HepG2 (cell line): ENCODE data around the gene ZNF845. TPM values are rescaled to one million over a fixed set of nuclear protein-coding genes. Genes with fewer than 3 reads are reported as not detected.
"Not testable (repeated sequence)": the region's sequence is repeated elsewhere in the genome, so short reads cannot be mapped to it uniquely, and the experiment has no call there.

Experiments
- ATAC-seq: fragments of 200-7000 bp; cut with Tn5 transposase; 3 replicates; pipeline ENCODE4 v1.9.1; 2020; ENCODE audit warnings: mild to moderate bottlenecking, moderate library complexity
- BruUV-seq: library from RNA; stranded (reverse); fragments of 400-500 nt; replicated peaks from 2 replicates; lab custom pipeline; 2021; lab: Mats Ljungman, UMichigan
- CTCF ChIA-PET: fragments of 300-600 bp; formaldehyde crosslinking; extraction: SDS; loops from one replicate; lab custom pipeline; 2021; ENCODE audit warnings: low total read pairs, inconsistent platforms, low intra/inter-chr PET ratio; lab: Yijun Ruan, JAX
- POLR2A ChIA-PET: fragments of 350-600 bp; sonication (Branson Sonifier 250); formaldehyde crosslinking; loops from one replicate; lab custom pipeline; 2020; ENCODE audit warnings: antibody characterized with exemption, inconsistent platforms; lab: Yijun Ruan, JAX
- DNase-seq: peaks from one replicate; pipeline ENCODE4 v3.0.0-alpha.2; 2015; ENCODE audit warnings: low spot score
- FAIRE-seq: peaks from 3 replicates; lab custom pipeline; 2011; peaks lifted over from hg19 to GRCh38; lab: Jason Lieb, UNC
- H2AFZ ChIP-seq: one replicate; pipeline ENCODE4 v1.6.1; 2011; ENCODE audit warnings: low read length, inconsistent platforms
- H3K27ac ChIP-seq: fragments of 300-600 bp; 3 replicates; pipeline ENCODE4 v1.8.0; 2011; ENCODE audit warnings: mixed run types, mild to moderate bottlenecking, mixed read lengths, low read length, inconsistent platforms; ENCODE audit not compliant: insufficient read depth; ENCODE audit errors: extremely low read length
- H3K27me3 ChIP-seq, 2 experiments: fragments of 200-600 bp in 1 of 2; 2 replicates in 1 of 2; 3 replicates in 1 of 2; pipeline versions ENCODE4 v1.6.0 to v1.8.0; 2011; ENCODE audit warnings: low read length in 2 of 2, mild to moderate bottlenecking in 2 of 2, moderate library complexity in 2 of 2, inconsistent platforms in 1 of 2; ENCODE audit not compliant: insufficient read depth in 2 of 2, control insufficient read depth in 1 of 2
- H3K36me3 ChIP-seq, 2 experiments: fragments of 200-600 bp in 1 of 2; replicated peaks in 1 of 2; 2 replicates in 1 of 2; 3 replicates in 1 of 2; pipeline versions ENCODE4 v1.5.1 to v1.8.0; 2011; ENCODE audit warnings: low read length in 2 of 2, inconsistent platforms in 1 of 2; ENCODE audit not compliant: insufficient read depth in 2 of 2, control insufficient read depth in 1 of 2
- H3K4me1 ChIP-seq: 2 replicates; pipeline ENCODE4 v1.5.1; 2012; ENCODE audit warnings: low read length, inconsistent platforms; ENCODE audit not compliant: insufficient read depth
- H3K4me2 ChIP-seq: 2 replicates; pipeline ENCODE4 v1.6.0; 2011; ENCODE audit warnings: low read depth, low read length, inconsistent platforms
- H3K4me3 ChIP-seq, 3 experiments: fragments of 200-600 bp in 1 of 3; sonication (generic), shearing (Covaris generic) in 1 of 3; replicated peaks in 1 of 3; 2 replicates each; pipeline ENCODE4 v1.5.1; 2011 to 2016; ENCODE audit warnings: low read length in 3 of 3, inconsistent platforms in 2 of 3, low read depth in 2 of 3, mild to moderate bottlenecking in 2 of 3, control low read depth in 1 of 3, mixed read lengths in 1 of 3; ENCODE audit not compliant: insufficient read depth in 1 of 3
- H3K79me2 ChIP-seq: one replicate; pipeline ENCODE4 v1.6.1; 2011; ENCODE audit warnings: low read length, inconsistent platforms; ENCODE audit not compliant: insufficient read depth
- H3K9ac ChIP-seq: 2 replicates; pipeline ENCODE4 v1.6.0; 2011; ENCODE audit warnings: mild to moderate bottlenecking, low read depth, low read length, inconsistent platforms; ENCODE audit not compliant: insufficient read depth
- H3K9me3 ChIP-seq: 2 replicates; pipeline ENCODE4 v1.5.1; 2012; ENCODE audit warnings: mild to moderate bottlenecking, low read length
- H4K20me1 ChIP-seq: 2 replicates; pipeline ENCODE4 v1.6.0; 2011; ENCODE audit warnings: inconsistent platforms, mild to moderate bottlenecking, low read length, moderate library complexity; ENCODE audit not compliant: insufficient read depth
- MAFK ChIP-seq, 2 experiments: IDR thresholded peaks in 1 of 2; conservative IDR thresholded peaks in 1 of 2; 2 replicates each; pipeline ENCODE4 v1.6.1; 2011; ENCODE audit warnings: improper control_type of control experiment in 2 of 2, low read length in 2 of 2
- NAIF1 ChIP-seq: sonication (generic); formaldehyde crosslinking; IDR thresholded peaks from 2 replicates; pipeline ENCODE4 v1.5.0; 2020; ENCODE audit warnings: mild to moderate bottlenecking, missing genetic modification reagents, borderline replicate concordance
- ZNF652 ChIP-seq: IDR thresholded peaks from 2 replicates; pipeline ENCODE4 v1.6.1; 2016; ENCODE audit warnings: low read depth, borderline replicate concordance
- WGBS: methylation state at CpG from one replicate; pipeline ENCODE4 v1.1.6; 2017; ENCODE audit warnings: low lambda C conversion rate; 5-methylcytosine and 5-hydroxymethylcytosine counted together
- in situ Hi-C: cut with HindIII; loops from 2 replicates; pipeline ENCODE4 v1.10.0; 2017; ENCODE audit warnings: low pct_unique_long_range_greater_than_20kb; ENCODE audit not compliant: extremely low pct_ligation_motif_present
- intact Hi-C: fragments of 100-400 bp; cut with micrococcal nuclease; formaldehyde crosslinking; loops from one replicate; pipeline ENCODE4 v1.10.0; 2022; ENCODE audit not compliant: unreplicated experiment
- polyA plus RNA-seq, 8 experiments: library from polyadenylated mRNA; depleted of rRNA in 3 of 8; stranded (reverse) in 7 of 8; unstranded in 1 of 8; fragments of >200 nt; fragmentation: Illumina TruSeq in 4 of 8; extraction: Trizol in 4 of 8; gene quantifications; 2 replicates each; pipeline versions ENCODE4 v1.2.1 to v1.2.3, GENCODE V29; 2011 to 2016; ENCODE audit warnings: low read depth in 4 of 8, missing spikeins in 1 of 8, mixed read lengths in 1 of 8; ENCODE audit not compliant: insufficient read depth in 1 of 8
- total RNA-seq, 5 experiments: library from RNA; depleted of rRNA; stranded (reverse); fragments of >200 nt; fragmentation: Illumina TruSeq; extraction: Trizol; gene quantifications; 2 replicates each; pipeline ENCODE4 v1.2.3, GENCODE V29; 2016; ENCODE audit warnings: low read depth in 1 of 5

Gene ZNF845
- total and polyA plus RNA-seq, 2 of the 13 experiments (the other 11 are each of a cell fraction or from before 2014, with no cell fraction given): 1.7 to 9.6 TPM

DNA sequence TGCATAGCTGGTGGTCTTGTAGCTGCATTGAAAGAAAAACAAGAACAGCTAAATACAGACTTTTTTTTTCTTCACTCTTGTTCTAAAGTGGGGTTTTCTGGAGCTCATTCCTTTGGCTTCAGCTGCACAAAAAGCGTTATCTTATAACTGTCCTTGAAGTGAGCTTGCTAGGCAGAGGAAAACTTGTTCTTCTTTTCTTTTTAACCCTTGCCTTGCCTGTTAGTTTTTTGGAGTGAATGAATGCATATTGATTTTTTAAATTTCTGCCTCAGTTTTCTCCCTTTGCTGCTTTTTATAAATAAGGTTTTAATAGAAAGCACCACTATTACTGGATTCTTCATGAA, 62.9 kb downstream of the ZNF845 start:
- intact Hi-C loops: no loop called here
- no TSS peak for BruUV-seq
- 25% methylated on average over 1 of the region's 1 CpG for WGBS

DNA sequence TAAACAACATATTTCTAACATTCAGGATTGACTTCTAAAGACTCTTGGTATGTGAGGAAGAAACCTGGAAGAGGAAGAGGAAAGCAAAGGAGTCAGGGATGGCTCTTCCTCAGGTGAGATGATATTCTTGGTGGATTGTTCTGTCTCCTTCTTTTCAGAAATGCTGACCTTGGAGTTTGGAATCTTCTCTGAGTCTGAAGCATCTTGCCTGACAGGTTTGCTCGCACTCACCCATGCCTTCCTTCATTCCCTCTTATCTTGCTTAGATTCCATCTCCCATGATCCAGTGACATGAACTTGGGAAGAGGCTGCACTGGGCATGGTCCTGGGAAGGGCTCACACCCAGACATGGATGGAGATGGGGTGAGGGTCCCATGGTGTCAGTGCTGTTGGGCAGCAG, 64.4 kb downstream of the ZNF845 start:
- H3K27me3 ChIP-seq, intact Hi-C loops, H3K9ac ChIP-seq, ATAC-seq, H4K20me1 ChIP-seq, in situ Hi-C loops, CTCF ChIA-PET, POLR2A ChIA-PET, H3K27ac ChIP-seq, FAIRE-seq, H3K4me2 ChIP-seq, DNase-seq, H3K9me3 ChIP-seq, H3K79me2 ChIP-seq, H3K4me3 ChIP-seq, H2AFZ ChIP-seq: not testable (repeated sequence)
- TF ChIP-seq MAFK (conservative IDR thresholded peaks at IDR 0.05 in 1 of 2, IDR thresholded peaks at IDR 0.05 in 1 of 2; ENCODE audit: low read length in 2 of 2): peak; percentile 16 to 56; a peak in 1 of 4 replicates
- Histone ChIP-seq H3K4me1 (peaks cover 18% of the 10 kb centered on the region), H3K36me3 (peaks cover 5 to 23% of the 10 kb centered on the region in 2 experiments; a peak in 4 of 5 replicates)
- TSS peak; percentile 30 for BruUV-seq
- 100% methylated on average over 1 of the region's 1 CpG for WGBS

More for the DNA sequence above, 62.9 kb downstream of the ZNF845 start:
- H3K36me3 ChIP-seq: peaks cover 4 to 18% of the 10 kb centered on the region in 2 experiments; a peak in 4 of 5 replicates
- H3K9me3 ChIP-seq: no peaks in the 10 kb centered on the region
- no peaks in the 10 kb centered on the region for H4K20me1 ChIP-seq
- in situ Hi-C loops: no loop called here
- TF ChIP-seq NAIF1 (CRISPR knock-in tag) (no peak), ZNF652 (CRISPR knock-in tag) (peak; percentile 88)
- H3K9ac ChIP-seq: no peak overlapping the region
- no peaks in the 10 kb centered on the region for H3K27me3 ChIP-seq
- peaks cover 7% of the 10 kb centered on the region for H3K79me2 ChIP-seq
- DNase-seq: no peak
- ChIA-PET CTCF (no interaction called here), POLR2A (no interaction called here)
- H3K4me3 ChIP-seq: peak overlapping the region; percentile 79 to 85 (median 81); a peak in 4 of 6 replicates
- H3K4me1 ChIP-seq: peaks cover 18% of the 10 kb centered on the region
- ATAC-seq: no peak
- no peak for FAIRE-seq
- H2AFZ ChIP-seq: no peak overlapping the region
- H3K4me2 ChIP-seq: peak overlapping the region; percentile 73
- no peak overlapping the region for H3K27ac ChIP-seq

Other genes with a start within 250 kb of the ZNF845 start
- 12.1 and 14.5 TPM in 2 replicates for gene ZNF160, start 230.3 kb upstream of the ZNF845 start, total RNA-seq (2016; rRNA removed; fragmentation: Illumina TruSeq; extraction: Trizol)
- 8.1 and 8.4 TPM in 2 replicates for gene ZNF160, start 230.3 kb upstream of the ZNF845 start, polyA plus RNA-seq (2011; rRNA removed)
- 0.15 and 0.29 TPM in 2 replicates for gene ZNF415, start 200.8 kb upstream of the ZNF845 start, total RNA-seq (2016; rRNA removed; fragmentation: Illumina TruSeq; extraction: Trizol)
- gene ZNF415, start 200.8 kb upstream of the ZNF845 start, polyA plus RNA-seq (2011; rRNA removed): 0.17 and 0.38 TPM in 2 replicates
- gene ZNF347, start 174.7 kb upstream of the ZNF845 start, total RNA-seq (2016; rRNA removed; fragmentation: Illumina TruSeq; extraction: Trizol): 5.3 and 6.2 TPM in 2 replicates
- gene ZNF347, start 174.7 kb upstream of the ZNF845 start, polyA plus RNA-seq (2011; rRNA removed): 1.1 TPM in 2 replicates
- gene ZNF665, start 140.4 kb upstream of the ZNF845 start, total RNA-seq (2016; rRNA removed; fragmentation: Illumina TruSeq; extraction: Trizol): 0.32 and 0.49 TPM in 2 replicates
- 0.30 and 0.45 TPM in 2 replicates for gene ZNF665, start 140.4 kb upstream of the ZNF845 start, polyA plus RNA-seq (2011; rRNA removed)
- gene ZNF677, start 78.9 kb upstream of the ZNF845 start, total RNA-seq (2016; rRNA removed; fragmentation: Illumina TruSeq; extraction: Trizol): not detected in 2 replicates
- not detected in 2 replicates for gene ZNF677, start 78.9 kb upstream of the ZNF845 start, polyA plus RNA-seq (2011; rRNA removed)
- gene VN1R2, start 75.5 kb upstream of the ZNF845 start, total RNA-seq (2016; rRNA removed; fragmentation: Illumina TruSeq; extraction: Trizol): not detected in 2 replicates
- gene VN1R2, start 75.5 kb upstream of the ZNF845 start, polyA plus RNA-seq (2011; rRNA removed): not detected in 2 replicates
- gene VN1R4, start 66.0 kb upstream of the ZNF845 start, total RNA-seq (2016; rRNA removed; fragmentation: Illumina TruSeq; extraction: Trizol): not detected in 2 replicates
- gene VN1R4, start 66.0 kb upstream of the ZNF845 start, polyA plus RNA-seq (2011; rRNA removed): not detected in 2 replicates
- 8.7 and 9.9 TPM in 2 replicates for gene ZNF525, start 32.0 kb downstream of the ZNF845 start, total RNA-seq (2016; rRNA removed; fragmentation: Illumina TruSeq; extraction: Trizol)
- gene ZNF525, start 32.0 kb downstream of the ZNF845 start, polyA plus RNA-seq (2011; rRNA removed): 2.8 and 3.4 TPM in 2 replicates
- 14.5 and 21.9 TPM in 2 replicates for gene ZNF765, start 61.4 kb downstream of the ZNF845 start, total RNA-seq (2016; rRNA removed; fragmentation: Illumina TruSeq; extraction: Trizol)
- gene ZNF765, start 61.4 kb downstream of the ZNF845 start, polyA plus RNA-seq (2011; rRNA removed): 5.0 and 6.1 TPM in 2 replicates
- gene ZNF761, start 98.2 kb downstream of the ZNF845 start, total RNA-seq (2016; rRNA removed; fragmentation: Illumina TruSeq; extraction: Trizol): 16.2 and 20.8 TPM in 2 replicates
- gene ZNF761, start 98.2 kb downstream of the ZNF845 start, polyA plus RNA-seq (2011; rRNA removed): 11.6 and 12.0 TPM in 2 replicates
- 8.9 and 14.9 TPM in 2 replicates for gene ZNF813, start 134.0 kb downstream of the ZNF845 start, total RNA-seq (2016; rRNA removed; fragmentation: Illumina TruSeq; extraction: Trizol)
- gene ZNF813, start 134.0 kb downstream of the ZNF845 start, polyA plus RNA-seq (2011; rRNA removed): 2.1 TPM in 2 replicates
- 13.3 and 15.2 TPM in 2 replicates for gene ZNF331, start 204.4 kb downstream of the ZNF845 start, total RNA-seq (2016; rRNA removed; fragmentation: Illumina TruSeq; extraction: Trizol)
- gene ZNF331, start 204.4 kb downstream of the ZNF845 start, polyA plus RNA-seq (2011; rRNA removed): 8.2 and 9.5 TPM in 2 replicates